Measurements from ENCODE around the gene PDE4B.
"Not testable (repeated sequence)": the region's sequence is repeated elsewhere in the genome, so short reads cannot be mapped to it uniquely, and the experiment has no call there.

The PDE4B gene

GRCh38 chr1:65845535-65846060 is 52.9 kb downstream of the PDE4B start:
- Histone ChIP-seq H3K4me1 (ENCODE audit: insufficient read depth, low read length, severe bottlenecking) (no peaks in the 10 kb centered on the region), H3F3A (ENCODE audit: insufficient read depth, low read length) (no peaks in the 10 kb centered on the region), H4K20me1 (ENCODE audit: insufficient read depth, low read length) (no peaks in the 10 kb centered on the region), H2AFZ (ENCODE audit: low read length) (no peak overlapping the region), H3K27me3 (ENCODE audit: insufficient read depth, low read length) (no peaks in the 10 kb centered on the region), H3K9ac (ENCODE audit: low read length) (no peak overlapping the region), H3K9me2 (ENCODE audit: low read depth, low read length) (no peaks in the 10 kb centered on the region), H3K79me2 (ENCODE audit: insufficient read depth, low read length) (no peaks in the 10 kb centered on the region), H3K4me3 (ENCODE audit: low read depth, low read length, poor library complexity, severe bottlenecking) (no peak overlapping the region), H3K9me3 (ENCODE audit: low read length) (no peaks in the 10 kb centered on the region), H3K27ac (ENCODE audit: low read depth, low read length, poor library complexity, severe bottlenecking) (no peak overlapping the region), H3K4me2 (ENCODE audit: low read length) (no peak overlapping the region), H3K36me3 (ENCODE audit: insufficient read depth, low read length) (no peaks in the 10 kb centered on the region)
- no peak for TF ChIP-seq CTCF (IDR thresholded peaks at IDR 0.05; ENCODE audit: low read length)
- no peak for TF ChIP-seq EZH2 (IDR thresholded peaks at IDR 0.05; ENCODE audit: borderline replicate concordance, low read length)

DNA sequence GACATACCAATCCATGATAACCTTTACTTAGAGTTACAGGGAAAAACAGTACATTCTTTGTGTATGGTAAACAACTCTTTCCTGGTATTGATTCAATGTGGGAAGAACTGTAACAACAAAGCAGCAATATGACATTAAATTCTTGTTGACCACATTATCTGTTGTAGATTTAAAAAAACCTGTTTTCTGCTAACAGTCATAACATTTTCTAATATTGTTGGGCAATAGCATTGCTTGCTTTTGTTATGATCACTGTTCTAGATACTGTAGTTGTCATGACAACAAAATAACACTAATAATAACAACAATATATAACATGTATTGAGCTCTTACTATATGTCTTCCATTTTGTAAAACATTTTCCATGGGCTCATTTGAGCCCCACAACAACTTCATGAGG is 54.2 kb downstream of the PDE4B start:
- Histone ChIP-seq H3K4me3 (ENCODE audit: low read depth, low read length, poor library complexity, severe bottlenecking) (no peak overlapping the region), H3K4me2 (ENCODE audit: low read length) (no peak overlapping the region), H3K4me1 (ENCODE audit: insufficient read depth, low read length, severe bottlenecking) (no peaks in the 10 kb centered on the region), H3K9me2 (ENCODE audit: low read depth, low read length) (no peaks in the 10 kb centered on the region), H2AFZ (ENCODE audit: low read length) (no peak overlapping the region), H3K36me3 (ENCODE audit: insufficient read depth, low read length) (no peaks in the 10 kb centered on the region), H3K9ac (ENCODE audit: low read length) (no peak overlapping the region), H4K20me1 (ENCODE audit: insufficient read depth, low read length) (no peaks in the 10 kb centered on the region), H3K9me3 (ENCODE audit: low read length) (no peaks in the 10 kb centered on the region), H3F3A (ENCODE audit: insufficient read depth, low read length) (no peaks in the 10 kb centered on the region), H3K27me3 (ENCODE audit: insufficient read depth, low read length) (no peaks in the 10 kb centered on the region), H3K79me2 (ENCODE audit: insufficient read depth, low read length) (no peaks in the 10 kb centered on the region), H3K27ac (ENCODE audit: low read depth, low read length, poor library complexity, severe bottlenecking) (no peak overlapping the region)
- TF ChIP-seq CTCF (IDR thresholded peaks at IDR 0.05; ENCODE audit: low read length) = no peak
- no peak for TF ChIP-seq EZH2 (IDR thresholded peaks at IDR 0.05; ENCODE audit: borderline replicate concordance, low read length)

- Histone ChIP-seq H3K27me3 (ENCODE audit: insufficient read depth, low read length) (no peaks in the 10 kb centered on the region), H3K9me3 (ENCODE audit: low read length) (no peaks in the 10 kb centered on the region), H3K4me1 (ENCODE audit: insufficient read depth, low read length, severe bottlenecking) (no peaks in the 10 kb centered on the region), H3K4me3 (ENCODE audit: low read depth, low read length, poor library complexity, severe bottlenecking) (no peak overlapping the region), H2AFZ (ENCODE audit: low read length) (no peak overlapping the region), H3F3A (ENCODE audit: insufficient read depth, low read length) (no peaks in the 10 kb centered on the region), H3K36me3 (ENCODE audit: insufficient read depth, low read length) (no peaks in the 10 kb centered on the region), H3K79me2 (ENCODE audit: insufficient read depth, low read length) (no peaks in the 10 kb centered on the region), H3K27ac (ENCODE audit: low read depth, low read length, poor library complexity, severe bottlenecking) (no peak overlapping the region), H3K4me2 (ENCODE audit: low read length) (no peak overlapping the region), H3K9me2 (ENCODE audit: low read depth, low read length) (no peaks in the 10 kb centered on the region), H3K9ac (ENCODE audit: low read length) (no peak overlapping the region), H4K20me1 (ENCODE audit: insufficient read depth, low read length) (no peaks in the 10 kb centered on the region)
- TF ChIP-seq CTCF (IDR thresholded peaks at IDR 0.05; ENCODE audit: low read length) = no peak
- TF ChIP-seq EZH2 (IDR thresholded peaks at IDR 0.05; ENCODE audit: borderline replicate concordance, low read length) = no peak
Measured at GRCh38 chr1:65850281-65850680, 57.6 kb downstream of the PDE4B start.

GRCh38 chr1:65856591-65856990 is 63.9 kb downstream of the PDE4B start:
- not testable (repeated sequence) for H3K9me3 ChIP-seq (ENCODE audit: low read length); H3K27ac ChIP-seq (ENCODE audit: low read depth, low read length, poor library complexity, severe bottlenecking); H3K27me3 ChIP-seq (ENCODE audit: insufficient read depth, low read length); H3F3A ChIP-seq (ENCODE audit: insufficient read depth, low read length); H2AFZ ChIP-seq (ENCODE audit: low read length); H3K9ac ChIP-seq (ENCODE audit: low read length); H3K9me2 ChIP-seq (ENCODE audit: low read depth, low read length); H3K4me2 ChIP-seq (ENCODE audit: low read length); H4K20me1 ChIP-seq (ENCODE audit: insufficient read depth, low read length); H3K4me1 ChIP-seq (ENCODE audit: insufficient read depth, low read length, severe bottlenecking); H3K79me2 ChIP-seq (ENCODE audit: insufficient read depth, low read length); H3K4me3 ChIP-seq (ENCODE audit: low read depth, low read length, poor library complexity, severe bottlenecking); H3K36me3 ChIP-seq (ENCODE audit: insufficient read depth, low read length)
